Anterior cingulate cortex (tissue), 58 donors: Measurements from ENCODE around the gene SLC27A5.
"Not testable (repeated sequence)": the region's sequence is repeated elsewhere in the genome, so short reads cannot be mapped to it uniquely, and the experiment has no call there.

ENCODE experiments used
- DNase-seq, 58 donors: peaks; one replicate each; lab custom pipeline; 2025; lab: John Stamatoyannopoulos, UW

SLC27A5 gene

GRCh38 chr19:58550362-58551122, 38.8 kb upstream of the SLC27A5 start:
- DNase-seq: no peak

- no peak for DNase-seq
These were observed 38.0 kb upstream of the SLC27A5 start for GRCh38 chr19:58549664-58550361.

DNA sequence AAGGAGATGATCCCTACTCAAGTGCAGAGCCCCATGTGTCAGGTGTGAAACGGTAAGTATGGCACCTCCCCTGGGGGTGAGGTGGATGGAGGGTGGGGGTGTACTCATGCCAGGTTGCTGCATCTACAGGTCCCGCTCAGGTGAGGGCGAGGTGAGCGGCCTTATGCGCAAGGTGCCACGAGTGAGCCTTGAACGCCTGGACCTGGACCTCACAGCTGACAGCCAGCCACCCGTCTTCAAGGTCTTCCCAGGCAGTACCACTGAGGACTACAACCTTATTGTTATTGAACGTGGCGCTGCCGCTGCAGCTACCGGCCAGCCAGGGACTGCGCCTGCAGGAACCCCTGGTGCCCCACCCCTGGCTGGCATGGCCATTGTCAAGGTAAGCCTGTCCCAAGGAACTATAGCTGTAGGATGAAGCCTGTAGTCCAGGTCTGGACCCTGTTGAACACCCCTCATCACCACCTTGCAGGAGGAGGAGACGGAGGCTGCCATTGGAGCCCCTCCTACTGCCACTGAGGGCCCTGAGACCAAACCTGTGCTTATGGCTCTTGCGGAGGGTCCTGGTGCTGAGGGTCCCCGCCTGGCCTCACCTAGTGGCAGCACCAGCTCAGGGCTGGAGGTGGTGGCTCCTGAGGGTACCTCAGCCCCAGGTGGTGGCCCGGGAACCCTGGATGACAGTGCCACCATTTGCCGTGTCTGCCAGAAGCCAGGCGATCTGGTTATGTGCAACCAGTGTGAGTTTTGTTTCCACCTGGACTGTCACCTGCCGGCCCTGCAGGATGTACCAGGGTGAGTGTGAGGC, 37.3 kb upstream of the SLC27A5 start:
- DNase-seq: no peak

- no peak for DNase-seq
These were observed 35.8 kb upstream of the SLC27A5 start for GRCh38 chr19:58547323-58548312.

DNA sequence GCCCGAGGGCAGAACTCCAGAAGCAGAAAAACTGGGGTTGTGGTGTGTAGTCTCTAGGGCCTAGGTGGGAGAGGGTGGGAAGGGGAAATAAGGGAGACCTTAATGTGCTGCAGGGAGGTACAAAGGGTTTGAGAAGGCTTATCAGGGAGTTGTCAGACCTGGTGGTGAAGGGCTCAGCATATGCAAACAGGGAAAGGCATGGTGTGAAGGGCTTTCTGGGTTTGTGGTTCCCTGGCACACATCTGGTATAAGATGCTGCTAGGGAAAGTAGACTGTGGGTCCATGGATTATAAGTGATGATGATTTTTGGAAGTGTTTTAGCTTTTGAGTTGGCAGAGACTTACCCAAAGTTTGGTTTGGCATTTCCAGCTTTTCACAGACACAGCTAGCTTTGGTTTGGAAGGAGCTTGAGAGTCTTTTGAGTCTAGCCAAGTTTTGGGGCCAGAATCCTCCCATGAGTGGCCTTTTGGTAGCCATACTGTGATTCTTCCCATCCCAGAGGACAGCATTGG, 34.3 kb upstream of the SLC27A5 start:
- DNase-seq: no peak

DNA sequence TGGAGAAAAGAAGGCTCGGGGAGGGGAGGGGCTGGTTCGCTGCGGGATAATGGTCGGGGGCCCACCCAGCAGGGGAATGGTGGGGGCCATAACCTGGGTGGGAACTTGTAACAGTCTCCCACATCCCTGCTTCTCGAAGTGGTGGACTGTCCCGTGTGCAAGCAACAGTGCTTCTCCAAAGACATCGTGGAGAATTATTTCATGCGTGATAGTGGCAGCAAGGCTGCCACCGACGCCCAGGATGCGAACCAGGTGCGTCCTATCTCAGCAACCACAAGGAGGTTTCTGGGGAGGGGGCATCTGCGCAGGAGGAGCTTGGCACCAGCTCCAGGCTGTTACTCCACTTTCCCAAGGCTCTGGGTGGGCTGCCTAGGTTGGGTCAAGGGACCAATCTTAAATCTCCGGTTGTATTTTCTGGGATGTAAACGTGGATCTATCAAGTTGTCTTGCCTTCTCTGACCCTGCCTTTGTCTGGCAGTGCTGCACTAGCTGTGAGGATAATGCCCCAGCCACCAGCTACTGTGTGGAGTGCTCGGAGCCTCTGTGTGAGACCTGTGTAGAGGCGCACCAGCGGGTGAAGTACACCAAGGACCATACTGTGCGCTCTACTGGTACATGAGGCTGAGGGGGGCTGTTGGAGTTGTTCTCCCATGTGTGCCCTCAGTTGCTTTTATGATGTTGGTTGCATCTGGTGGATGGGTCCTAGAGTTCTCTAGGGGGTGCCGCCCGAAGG, 33.7 kb upstream of the SLC27A5 start:
- DNase-seq: no peak

DNA sequence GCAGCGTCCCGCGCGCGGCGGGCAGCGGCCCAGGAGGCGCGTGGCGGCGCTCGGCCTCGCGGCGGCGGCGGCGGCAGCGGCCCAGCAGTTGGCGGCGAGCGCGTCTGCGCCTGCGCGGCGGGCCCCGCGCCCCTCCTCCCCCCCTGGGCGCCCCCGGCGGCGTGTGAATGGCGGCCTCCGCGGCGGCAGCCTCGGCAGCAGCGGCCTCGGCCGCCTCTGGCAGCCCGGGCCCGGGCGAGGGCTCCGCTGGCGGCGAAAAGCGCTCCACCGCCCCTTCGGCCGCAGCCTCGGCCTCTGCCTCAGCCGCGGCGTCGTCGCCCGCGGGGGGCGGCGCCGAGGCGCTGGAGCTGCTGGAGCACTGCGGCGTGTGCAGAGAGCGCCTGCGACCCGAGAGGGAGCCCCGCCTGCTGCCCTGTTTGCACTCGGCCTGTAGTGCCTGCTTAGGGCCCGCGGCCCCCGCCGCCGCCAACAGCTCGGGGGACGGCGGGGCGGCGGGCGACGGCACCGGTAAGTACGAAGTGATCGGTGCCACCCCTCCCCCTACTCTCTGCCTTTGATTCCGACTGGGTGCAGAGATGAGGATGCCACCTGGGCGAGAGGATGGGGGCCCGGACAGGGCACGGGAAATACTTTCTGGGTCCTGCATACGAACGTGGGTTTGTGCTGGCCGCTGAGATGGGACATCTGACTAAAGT, 32.9 kb upstream of the SLC27A5 start:
- DNase-seq: no peak

- no peak for DNase-seq
These were observed 32.2 kb upstream of the SLC27A5 start, which contains the start of gene TRIM28 for GRCh38 chr19:58543826-58544590. TRIM28 (plus strand) TSS chr19:58544064; CDS start chr19:58544758, 694 bp downstream.

- DNase-seq: not testable (repeated sequence)
These were observed 31.0 kb upstream of the SLC27A5 start for GRCh38 chr19:58542641-58543372.

DNA sequence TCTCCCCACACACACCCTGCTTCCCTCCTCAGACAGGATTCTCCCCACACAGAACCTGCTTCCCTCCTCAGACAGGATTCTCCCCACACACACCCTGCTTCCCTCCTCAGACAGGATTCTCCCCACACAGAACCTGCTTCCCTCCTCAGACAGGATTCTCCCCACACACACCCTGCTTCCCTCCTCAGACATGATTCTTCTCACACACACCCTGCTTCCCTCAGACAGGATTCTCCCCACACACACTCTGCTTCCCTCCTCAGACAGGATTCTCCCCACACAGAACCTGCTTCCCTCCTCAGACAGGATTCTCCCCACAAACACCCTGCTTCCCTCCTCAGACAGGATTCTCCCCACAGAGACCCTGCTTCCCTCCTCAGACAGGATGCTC, 27.4 kb upstream of the SLC27A5 start:
- not testable (repeated sequence) for DNase-seq

DNA sequence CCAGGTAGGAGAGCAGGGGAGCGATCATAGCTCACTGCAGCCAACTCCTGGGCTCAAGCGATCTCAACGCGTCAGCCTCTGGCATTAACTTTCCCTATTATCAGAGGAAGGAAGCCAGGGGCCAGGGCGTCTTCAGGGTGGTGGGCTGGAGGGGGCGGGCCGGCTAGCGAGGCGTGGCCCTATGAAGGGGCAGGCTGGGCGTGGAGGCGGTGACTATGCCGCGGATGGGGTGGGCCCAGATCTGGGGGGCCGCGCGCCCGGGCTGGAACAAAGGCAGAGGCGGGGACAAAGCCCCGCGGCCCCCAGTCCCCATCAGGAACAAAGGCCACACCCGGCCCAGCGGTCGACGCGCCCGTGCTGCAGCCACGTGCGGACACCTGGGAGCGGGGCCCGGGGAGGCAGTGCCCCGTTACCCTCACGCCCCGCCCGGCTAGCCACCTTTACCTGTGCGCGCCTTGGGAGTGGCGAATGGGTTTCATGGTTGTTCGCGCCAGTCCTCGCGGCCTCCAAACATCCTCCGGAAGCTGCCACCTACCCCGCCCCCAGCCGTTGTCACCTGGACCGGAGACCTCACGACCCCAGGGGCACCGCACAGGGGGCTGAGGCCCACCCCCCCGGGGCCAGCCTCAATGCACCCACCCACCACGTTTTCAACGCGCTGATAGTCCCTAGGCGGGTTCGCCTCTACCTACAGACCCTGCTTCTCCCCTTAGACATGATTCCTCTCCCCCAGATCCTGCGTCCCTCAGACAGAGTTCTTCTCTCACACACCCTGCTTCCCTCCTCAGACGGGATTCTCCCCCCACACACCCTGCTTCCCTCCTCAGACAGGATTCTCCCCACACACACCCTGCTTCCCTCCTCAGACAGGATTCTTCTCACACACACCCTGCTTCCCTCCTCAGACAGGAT, 26.7 kb upstream of the SLC27A5 start:
- DNase-seq: peak in 1 of 58 donors; percentile 18

GRCh38 chr19:58536852-58537798, 25.3 kb upstream of the SLC27A5 start:
- DNase-seq: no peak

DNA sequence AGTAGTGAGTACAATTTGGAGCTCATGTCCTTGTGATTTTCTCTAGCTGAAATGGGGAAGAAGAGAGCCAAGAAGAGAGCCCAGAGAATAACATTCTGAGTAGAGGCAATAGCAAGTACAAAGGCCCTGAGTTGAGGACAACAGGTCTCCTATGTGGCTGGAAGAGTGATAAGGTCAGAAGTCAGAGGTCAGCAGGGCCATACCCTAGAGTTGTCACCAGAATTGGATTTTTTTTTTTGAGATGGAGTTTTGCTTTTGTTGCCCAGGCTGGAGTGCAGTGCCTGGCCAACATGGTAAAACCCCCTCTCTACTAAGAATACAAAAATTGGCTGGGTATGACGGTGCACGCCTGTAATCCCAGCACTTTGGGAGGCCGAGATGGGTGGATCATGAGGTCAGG, 24.1 kb upstream of the SLC27A5 start:
- no peak for DNase-seq

DNA sequence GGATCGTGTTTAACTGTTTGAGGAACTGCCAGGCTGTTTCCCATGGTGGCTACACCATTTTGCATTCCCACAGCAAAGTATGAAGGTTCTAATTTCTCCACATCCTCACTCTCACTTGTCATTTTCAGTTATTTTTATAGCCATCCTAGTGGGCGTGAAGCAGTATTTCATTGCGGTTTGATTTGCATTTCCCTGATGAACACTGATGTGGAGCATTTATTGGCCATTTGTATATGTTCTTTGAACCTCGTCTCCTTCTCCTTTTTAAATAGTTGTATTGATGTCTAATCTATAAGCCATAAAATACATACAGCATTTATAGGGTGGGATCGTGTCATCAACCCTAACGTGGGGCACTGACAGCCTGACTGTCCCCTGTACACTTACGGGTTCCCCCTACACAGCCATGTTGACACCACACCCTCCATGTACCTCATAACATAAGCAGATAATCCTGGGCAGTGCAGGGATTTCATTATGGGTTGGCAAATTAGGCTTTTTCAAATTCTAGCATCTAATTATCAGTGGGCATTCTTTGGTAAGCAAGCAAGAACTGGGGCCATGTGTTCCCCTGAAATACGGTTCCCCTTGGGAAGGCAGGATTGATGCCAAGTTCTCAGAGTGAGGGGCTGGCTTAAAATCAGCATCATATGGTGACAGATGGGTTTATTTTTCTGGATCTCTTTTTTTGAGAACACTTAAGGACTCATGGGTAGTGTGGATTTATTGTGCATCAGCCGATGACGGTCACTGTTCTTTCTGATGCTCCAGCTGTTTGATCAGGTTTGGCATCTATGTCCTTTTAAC, 19.4 kb upstream of the SLC27A5 start:
- DNase-seq: no peak
